ENCODE data around the gene DVL2. TPM values are rescaled to one million over a fixed set of nuclear protein-coding genes. Genes with fewer than 3 reads are reported as not detected.

The DVL2 gene
- total and polyA plus RNA-seq, 2 of the 13 experiments (the other 11 are each of a cell fraction or from before 2014, with no cell fraction given) = 5.7 to 38.2 TPM

DNA sequence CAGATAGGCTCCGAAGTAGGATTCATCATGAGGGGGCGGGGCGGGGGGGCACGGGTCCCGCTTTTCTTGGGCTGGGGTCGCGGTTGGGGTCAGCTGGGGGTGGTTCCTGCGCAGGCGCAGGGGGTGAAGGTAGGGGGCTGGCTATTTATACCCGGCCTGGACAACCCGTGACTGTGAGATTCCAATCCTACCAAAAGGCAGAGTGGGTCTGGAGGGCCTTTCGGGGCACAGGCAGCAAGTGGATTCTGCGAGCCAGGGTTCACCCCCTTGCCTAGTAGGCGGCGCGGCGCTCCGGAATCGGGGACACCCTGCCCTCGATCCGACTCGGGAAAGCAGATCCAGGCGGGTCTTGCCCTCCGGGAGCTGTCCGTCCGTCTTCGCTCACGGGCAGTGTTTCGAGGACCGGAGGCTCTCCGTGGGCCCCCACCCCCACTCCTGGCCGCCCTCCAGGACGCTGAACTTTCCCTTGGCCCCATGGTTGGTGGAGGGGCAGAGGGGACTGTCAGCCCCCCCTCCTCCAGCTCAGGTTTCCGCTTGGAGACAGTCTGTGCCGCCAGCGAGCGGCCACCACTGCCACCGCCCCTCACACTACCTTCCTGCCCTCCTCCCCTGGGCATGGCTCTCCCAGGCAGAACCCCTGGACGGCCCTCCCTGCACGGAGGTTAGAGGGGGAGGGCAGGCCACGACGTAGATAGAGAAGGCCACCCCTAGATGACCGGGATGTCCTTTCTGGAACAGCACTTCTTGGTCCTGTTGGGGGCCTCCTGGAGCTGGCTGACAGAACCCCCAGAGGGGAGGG is 47.8 kb upstream of the DVL2 start (continued):
- TF ChIP-seq, protein P1, sequence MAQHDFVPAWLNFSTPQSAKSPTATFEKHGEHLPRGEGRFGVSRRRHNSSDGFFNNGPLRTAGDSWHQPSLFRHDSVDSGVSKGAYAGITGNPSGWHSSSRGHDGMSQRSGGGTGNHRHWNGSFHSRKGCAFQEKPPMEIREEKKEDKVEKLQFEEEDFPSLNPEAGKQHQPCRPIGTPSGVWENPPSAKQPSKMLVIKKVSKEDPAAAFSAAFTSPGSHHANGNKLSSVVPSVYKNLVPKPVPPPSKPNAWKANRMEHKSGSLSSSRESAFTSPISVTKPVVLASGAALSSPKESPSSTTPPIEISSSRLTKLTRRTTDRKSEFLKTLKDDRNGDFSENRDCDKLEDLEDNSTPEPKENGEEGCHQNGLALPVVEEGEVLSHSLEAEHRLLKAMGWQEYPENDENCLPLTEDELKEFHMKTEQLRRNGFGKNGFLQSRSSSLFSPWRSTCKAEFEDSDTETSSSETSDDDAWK (CRISPR knock-in tag; IDR thresholded peaks at IDR 0.05) = no peak
- TF ChIP-seq THAP11 (CRISPR knock-in tag; IDR thresholded peaks at IDR 0.05) (0 out of 2 replicates have a peak, but pooled peaks have one; percentile 13), ATF7-NPFF (CRISPR knock-in tag; IDR thresholded peaks at IDR 0.05; ENCODE audit: low read depth) (no peak), NR3C1 (CRISPR knock-in tag; IDR thresholded peaks at IDR 0.05) (no peak), ZNF547 (CRISPR knock-in tag; IDR thresholded peaks at IDR 0.05) (no peak), POLR2G (IDR thresholded peaks at IDR 0.05; ENCODE audit: low read depth, low read length) (no peak), ZNF543 (CRISPR knock-in tag; IDR thresholded peaks at IDR 0.05) (no peak)
- TF ChIP-seq, protein P2, sequence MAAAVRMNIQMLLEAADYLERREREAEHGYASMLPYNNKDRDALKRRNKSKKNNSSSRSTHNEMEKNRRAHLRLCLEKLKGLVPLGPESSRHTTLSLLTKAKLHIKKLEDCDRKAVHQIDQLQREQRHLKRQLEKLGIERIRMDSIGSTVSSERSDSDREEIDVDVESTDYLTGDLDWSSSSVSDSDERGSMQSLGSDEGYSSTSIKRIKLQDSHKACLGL (CRISPR knock-in tag; IDR thresholded peaks at IDR 0.05) = no peak
- TF ChIP-seq, protein P3, sequence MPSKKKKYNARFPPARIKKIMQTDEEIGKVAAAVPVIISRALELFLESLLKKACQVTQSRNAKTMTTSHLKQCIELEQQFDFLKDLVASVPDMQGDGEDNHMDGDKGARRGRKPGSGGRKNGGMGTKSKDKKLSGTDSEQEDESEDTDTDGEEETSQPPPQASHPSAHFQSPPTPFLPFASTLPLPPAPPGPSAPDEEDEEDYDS (CRISPR knock-in tag; IDR thresholded peaks at IDR 0.05) = 0 out of 2 replicates have a peak, but pooled peaks have one; percentile 19
- TF ChIP-seq, protein P4, sequence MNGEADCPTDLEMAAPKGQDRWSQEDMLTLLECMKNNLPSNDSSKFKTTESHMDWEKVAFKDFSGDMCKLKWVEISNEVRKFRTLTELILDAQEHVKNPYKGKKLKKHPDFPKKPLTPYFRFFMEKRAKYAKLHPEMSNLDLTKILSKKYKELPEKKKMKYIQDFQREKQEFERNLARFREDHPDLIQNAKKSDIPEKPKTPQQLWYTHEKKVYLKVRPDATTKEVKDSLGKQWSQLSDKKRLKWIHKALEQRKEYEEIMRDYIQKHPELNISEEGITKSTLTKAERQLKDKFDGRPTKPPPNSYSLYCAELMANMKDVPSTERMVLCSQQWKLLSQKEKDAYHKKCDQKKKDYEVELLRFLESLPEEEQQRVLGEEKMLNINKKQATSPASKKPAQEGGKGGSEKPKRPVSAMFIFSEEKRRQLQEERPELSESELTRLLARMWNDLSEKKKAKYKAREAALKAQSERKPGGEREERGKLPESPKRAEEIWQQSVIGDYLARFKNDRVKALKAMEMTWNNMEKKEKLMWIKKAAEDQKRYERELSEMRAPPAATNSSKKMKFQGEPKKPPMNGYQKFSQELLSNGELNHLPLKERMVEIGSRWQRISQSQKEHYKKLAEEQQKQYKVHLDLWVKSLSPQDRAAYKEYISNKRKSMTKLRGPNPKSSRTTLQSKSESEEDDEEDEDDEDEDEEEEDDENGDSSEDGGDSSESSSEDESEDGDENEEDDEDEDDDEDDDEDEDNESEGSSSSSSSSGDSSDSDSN (CRISPR knock-in tag; IDR thresholded peaks at IDR 0.05) = peak; percentile 31; the same call in 1 of the 2 replicates
- TF ChIP-seq, protein P5, sequence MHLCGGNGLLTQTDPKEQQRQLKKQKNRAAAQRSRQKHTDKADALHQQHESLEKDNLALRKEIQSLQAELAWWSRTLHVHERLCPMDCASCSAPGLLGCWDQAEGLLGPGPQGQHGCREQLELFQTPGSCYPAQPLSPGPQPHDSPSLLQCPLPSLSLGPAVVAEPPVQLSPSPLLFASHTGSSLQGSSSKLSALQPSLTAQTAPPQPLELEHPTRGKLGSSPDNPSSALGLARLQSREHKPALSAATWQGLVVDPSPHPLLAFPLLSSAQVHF (CRISPR knock-in tag; IDR thresholded peaks at IDR 0.05) = no peak

All from HepG2 (cell line).